ENCODE measurements around the gene ZNF775. TPM values are rescaled to one million over a fixed set of nuclear protein-coding genes. Genes with fewer than 3 reads are reported as not detected.

Gene ZNF775
- total RNA-seq, 1 donor from 2014 or later: 5.5 TPM

DNA sequence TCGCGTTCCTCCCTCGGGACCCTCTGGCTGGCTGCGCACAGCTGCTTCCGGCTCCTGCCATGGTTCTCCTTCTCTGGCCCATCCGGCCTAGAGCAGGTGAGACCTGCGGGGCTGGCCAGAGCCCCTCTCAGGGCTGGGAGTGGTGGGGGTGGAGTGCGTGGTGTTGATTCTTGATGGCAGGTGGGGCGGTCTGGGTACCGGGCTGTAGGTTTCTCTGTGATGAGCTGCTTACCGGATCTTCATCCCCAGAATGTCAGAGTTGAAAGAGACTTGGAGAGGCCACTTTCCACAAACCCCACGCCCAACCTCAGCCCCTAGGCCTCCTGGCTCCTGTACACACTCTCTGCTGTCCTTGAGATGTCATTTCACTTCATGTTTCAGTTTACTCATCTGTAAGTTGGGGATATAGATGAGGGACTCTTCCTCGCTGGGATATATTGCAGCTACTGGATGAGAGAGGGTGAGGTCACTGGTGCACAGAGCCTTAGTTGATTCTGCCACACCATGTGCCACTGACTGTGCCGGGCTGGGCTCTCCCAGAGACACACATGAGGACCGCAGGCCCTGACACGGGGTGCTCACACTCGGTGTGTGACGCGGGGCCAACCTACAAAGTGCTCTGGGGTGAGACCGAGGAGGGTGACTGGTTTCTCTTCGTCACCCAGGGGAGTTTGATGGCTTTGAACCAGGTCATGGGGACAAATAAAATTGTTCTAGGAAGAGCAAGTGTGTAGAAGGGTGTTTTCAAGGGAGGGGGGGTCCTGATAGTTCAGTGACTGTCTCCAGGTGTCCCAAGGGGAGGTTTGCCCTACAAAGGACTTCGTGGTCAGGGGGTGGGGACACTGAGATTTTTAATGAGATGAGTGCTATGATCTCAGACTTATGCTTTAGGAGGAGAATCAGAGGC, 29.5 kb downstream of the ZNF775 start:
- Mint-ChIP-seq H3K36me3 (ENCODE audit: low read depth) (peaks cover 21% of the 10 kb centered on the region), H3K27me3 (no peaks in the 10 kb centered on the region), H3K9me3 (no peaks in the 10 kb centered on the region), H3K27ac (peak overlapping the region; percentile 68), H3K4me3 (peak overlapping the region; percentile 19), H3K4me1 (peaks cover 27% of the 10 kb centered on the region)
- DNase-seq: no peak
- intact Hi-C loops (cut with micrococcal nuclease): no loop called here

GRCh38 chr7:150409300-150410030, 30.3 kb downstream of the ZNF775 start:
- H3K36me3 Mint-ChIP-seq (ENCODE audit: low read depth): peaks cover 21% of the 10 kb centered on the region
- no peaks in the 10 kb centered on the region for H3K9me3 Mint-ChIP-seq
- no peak overlapping the region for H3K4me3 Mint-ChIP-seq
- intact Hi-C loops (cut with micrococcal nuclease): no loop called here
- H3K27ac Mint-ChIP-seq: peak overlapping the region; percentile 68
- H3K4me1 Mint-ChIP-seq: peaks cover 21% of the 10 kb centered on the region
- no peak for DNase-seq
- no peaks in the 10 kb centered on the region for H3K27me3 Mint-ChIP-seq

- H3K36me3 Mint-ChIP-seq (ENCODE audit: low read depth): peaks cover 21% of the 10 kb centered on the region
- no peak for DNase-seq
- no peak overlapping the region for H3K4me3 Mint-ChIP-seq
- H3K4me1 Mint-ChIP-seq: peaks cover 19% of the 10 kb centered on the region
- H3K27ac Mint-ChIP-seq: no peak overlapping the region
- intact Hi-C loops (cut with micrococcal nuclease): no loop called here
- H3K9me3 Mint-ChIP-seq: no peaks in the 10 kb centered on the region
- H3K27me3 Mint-ChIP-seq: no peaks in the 10 kb centered on the region
Observed at GRCh38 chr7:150410131-150410530, 31.0 kb downstream of the ZNF775 start.

DNA sequence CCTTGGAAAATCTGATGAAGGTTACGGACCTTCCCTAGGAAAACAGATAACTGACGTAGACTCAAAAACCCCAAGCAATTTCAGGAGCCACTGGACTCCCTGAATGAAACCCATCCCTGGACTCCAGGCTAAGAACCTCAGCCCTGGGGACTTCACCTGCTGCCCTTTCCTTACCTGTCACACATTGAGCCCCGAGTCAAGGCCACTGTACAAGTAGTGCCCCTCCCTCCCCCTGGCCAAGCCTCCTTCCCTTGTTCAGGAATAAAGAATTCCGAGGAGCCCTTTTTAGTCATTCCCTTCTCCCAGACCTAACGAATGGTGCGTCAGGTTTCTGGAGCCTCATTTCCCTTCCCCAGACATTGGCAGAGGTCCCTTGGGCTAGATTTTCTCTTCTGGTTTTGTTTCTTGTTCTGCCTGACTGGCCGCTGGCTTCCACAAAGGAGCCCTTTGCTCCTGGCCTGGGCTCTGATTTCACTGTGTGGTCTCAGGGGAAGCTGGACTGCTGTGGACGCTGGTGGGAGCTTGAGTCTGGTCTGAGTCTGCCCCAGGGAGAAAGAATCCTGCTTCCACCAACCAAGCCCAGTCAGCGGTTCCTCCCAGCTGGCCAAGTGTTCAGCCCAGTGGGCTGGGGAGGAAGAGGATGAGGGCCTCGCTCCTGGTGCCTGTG, 31.7 kb downstream of the ZNF775 start:
- Mint-ChIP-seq H3K27me3 (no peaks in the 10 kb centered on the region), H3K4me1 (peaks cover 16% of the 10 kb centered on the region), H3K9me3 (no peaks in the 10 kb centered on the region), H3K4me3 (no peak overlapping the region), H3K27ac (peak overlapping the region; percentile 50), H3K36me3 (ENCODE audit: low read depth) (peaks cover 21% of the 10 kb centered on the region)
- no peak for DNase-seq
- intact Hi-C loops (cut with micrococcal nuclease): no loop called here

DNA sequence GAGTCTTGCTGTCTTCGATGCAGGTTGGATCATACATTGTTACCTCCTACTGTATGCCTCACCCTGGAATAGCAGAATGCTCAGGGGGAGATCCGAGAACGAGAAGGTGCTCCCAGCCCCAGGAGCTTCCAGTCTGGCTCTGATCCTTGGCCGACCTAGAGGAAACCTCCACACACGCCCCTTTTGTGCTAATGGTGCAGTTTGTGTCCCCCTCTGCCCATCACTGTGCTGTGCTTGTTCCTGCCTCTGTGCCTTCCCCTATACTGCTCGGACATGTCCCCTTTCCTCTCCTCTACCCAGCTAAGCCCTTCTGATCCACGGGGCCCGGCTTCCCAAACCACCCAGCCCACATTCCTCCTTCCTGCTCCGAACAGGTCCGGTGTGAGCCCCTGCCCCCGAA, 32.5 kb downstream of the ZNF775 start:
- intact Hi-C loops (cut with micrococcal nuclease): no loop called here

DNA sequence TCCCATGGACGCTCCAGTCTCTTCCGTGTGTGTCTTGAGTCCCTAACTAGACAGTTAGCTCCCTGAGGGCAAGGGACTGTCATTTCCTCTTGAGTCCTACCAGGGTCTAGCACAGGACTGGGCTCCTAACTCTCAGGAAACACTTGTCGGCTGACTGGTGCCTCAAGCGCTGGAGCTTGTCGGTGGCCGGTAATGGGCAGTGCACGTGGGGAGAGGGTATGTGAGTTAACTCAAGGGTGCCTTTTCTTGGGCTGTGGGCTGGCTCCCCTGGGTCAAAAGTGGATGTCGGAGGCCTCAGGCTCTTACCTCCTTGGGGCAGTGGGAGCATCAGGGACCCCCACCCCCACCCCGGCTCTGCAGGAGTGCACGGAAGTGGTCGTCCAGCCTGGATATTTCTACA, 32.9 kb downstream of the ZNF775 start:
- peaks cover 20% of the 10 kb centered on the region for H3K36me3 Mint-ChIP-seq (ENCODE audit: low read depth)
- no peak for DNase-seq
- intact Hi-C loops (cut with micrococcal nuclease): no loop called here
- no peaks in the 10 kb centered on the region for H3K9me3 Mint-ChIP-seq
- peaks cover 7% of the 10 kb centered on the region for H3K4me1 Mint-ChIP-seq
- H3K4me3 Mint-ChIP-seq: no peak overlapping the region
- H3K27ac Mint-ChIP-seq: no peak overlapping the region
- H3K27me3 Mint-ChIP-seq: no peaks in the 10 kb centered on the region

More for the DNA sequence above, 32.5 kb downstream of the ZNF775 start:
- Mint-ChIP-seq H3K27me3 (no peaks in the 10 kb centered on the region), H3K4me1 (peaks cover 9% of the 10 kb centered on the region), H3K9me3 (no peaks in the 10 kb centered on the region), H3K27ac (no peak overlapping the region), H3K36me3 (ENCODE audit: low read depth) (peaks cover 21% of the 10 kb centered on the region), H3K4me3 (no peak overlapping the region)
- DNase-seq: no peak

DNA sequence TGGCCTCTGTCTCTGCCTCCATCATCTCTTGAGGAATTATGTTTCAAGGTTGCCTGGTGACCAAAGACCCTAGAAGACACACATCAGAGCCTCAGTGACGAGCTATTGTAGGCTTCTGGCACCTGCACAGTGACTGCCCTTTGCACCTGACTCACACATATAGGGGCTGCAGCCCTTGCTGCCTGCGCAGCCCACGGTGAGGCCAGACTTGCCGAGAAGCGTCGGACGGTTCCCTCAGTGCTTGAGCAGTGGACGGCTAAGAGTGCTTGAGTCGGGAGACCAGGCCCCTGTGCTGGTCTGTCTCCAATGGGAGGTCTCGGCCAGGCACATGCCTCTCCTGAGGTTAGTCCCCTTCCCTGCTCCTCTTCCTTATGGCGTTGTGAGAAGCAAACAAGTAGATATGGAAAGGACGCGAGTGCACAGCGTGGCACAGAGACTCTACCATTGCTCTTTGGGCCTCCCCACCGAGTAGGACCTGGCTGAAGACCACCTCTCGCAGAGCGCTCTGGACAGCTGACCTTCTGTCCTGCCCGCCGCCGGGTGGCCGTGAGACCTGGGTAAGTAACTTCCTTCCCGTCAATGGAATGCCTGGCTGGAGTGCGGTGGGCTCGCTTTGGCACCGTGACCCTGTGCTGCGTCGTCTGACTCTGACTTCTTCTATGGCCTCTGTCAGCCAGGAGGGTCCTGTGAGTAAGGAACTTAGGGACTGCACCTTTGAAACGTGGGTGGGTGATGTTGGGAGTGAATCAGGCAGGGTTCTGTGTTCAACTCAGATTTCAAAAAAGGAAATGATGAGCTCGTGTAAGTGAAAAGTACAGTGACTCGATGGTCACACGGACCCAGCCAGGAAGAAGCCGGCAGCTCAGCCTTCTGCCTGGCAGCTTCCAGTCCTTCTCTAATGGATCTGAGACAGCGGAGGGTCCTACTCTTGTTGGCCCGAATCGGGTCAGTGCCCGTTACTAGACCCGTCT, 33.7 kb downstream of the ZNF775 start:
- no peaks in the 10 kb centered on the region for H3K27me3 Mint-ChIP-seq
- H3K4me1 Mint-ChIP-seq: peaks cover 4% of the 10 kb centered on the region
- no peak overlapping the region for H3K27ac Mint-ChIP-seq
- intact Hi-C loops (cut with micrococcal nuclease): no loop called here
- H3K4me3 Mint-ChIP-seq: no peak overlapping the region
- peaks cover 18% of the 10 kb centered on the region for H3K36me3 Mint-ChIP-seq (ENCODE audit: low read depth)
- DNase-seq: no peak
- H3K9me3 Mint-ChIP-seq: no peaks in the 10 kb centered on the region

DNA sequence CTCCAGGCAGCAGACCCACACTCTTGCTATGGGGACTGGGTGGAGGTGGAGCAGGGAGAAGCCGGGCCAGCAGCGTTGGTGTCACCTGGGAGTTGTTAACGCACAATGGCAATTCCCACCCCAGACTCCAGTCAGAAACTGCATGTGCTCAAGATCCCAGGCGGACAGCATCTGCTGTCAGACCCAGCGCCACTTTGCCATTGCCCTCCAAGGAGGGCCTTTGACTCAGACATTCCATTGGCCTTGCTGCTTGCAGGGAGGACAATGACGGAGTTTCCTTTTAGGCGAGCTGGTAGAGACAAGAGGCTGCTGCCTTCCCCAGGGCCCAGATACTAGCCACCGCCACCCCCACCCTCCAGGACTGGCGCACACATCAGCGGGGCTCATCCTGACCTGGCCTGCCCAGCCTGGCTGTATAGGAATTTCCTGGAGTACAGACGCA, 34.5 kb downstream of the ZNF775 start:
- Mint-ChIP-seq H3K27me3 (no peaks in the 10 kb centered on the region), H3K36me3 (ENCODE audit: low read depth) (peaks cover 16% of the 10 kb centered on the region), H3K4me1 (peaks cover 2% of the 10 kb centered on the region), H3K9me3 (no peaks in the 10 kb centered on the region), H3K27ac (no peak overlapping the region), H3K4me3 (no peak overlapping the region)
- intact Hi-C loops (cut with micrococcal nuclease): no loop called here
- DNase-seq: no peak

DNA sequence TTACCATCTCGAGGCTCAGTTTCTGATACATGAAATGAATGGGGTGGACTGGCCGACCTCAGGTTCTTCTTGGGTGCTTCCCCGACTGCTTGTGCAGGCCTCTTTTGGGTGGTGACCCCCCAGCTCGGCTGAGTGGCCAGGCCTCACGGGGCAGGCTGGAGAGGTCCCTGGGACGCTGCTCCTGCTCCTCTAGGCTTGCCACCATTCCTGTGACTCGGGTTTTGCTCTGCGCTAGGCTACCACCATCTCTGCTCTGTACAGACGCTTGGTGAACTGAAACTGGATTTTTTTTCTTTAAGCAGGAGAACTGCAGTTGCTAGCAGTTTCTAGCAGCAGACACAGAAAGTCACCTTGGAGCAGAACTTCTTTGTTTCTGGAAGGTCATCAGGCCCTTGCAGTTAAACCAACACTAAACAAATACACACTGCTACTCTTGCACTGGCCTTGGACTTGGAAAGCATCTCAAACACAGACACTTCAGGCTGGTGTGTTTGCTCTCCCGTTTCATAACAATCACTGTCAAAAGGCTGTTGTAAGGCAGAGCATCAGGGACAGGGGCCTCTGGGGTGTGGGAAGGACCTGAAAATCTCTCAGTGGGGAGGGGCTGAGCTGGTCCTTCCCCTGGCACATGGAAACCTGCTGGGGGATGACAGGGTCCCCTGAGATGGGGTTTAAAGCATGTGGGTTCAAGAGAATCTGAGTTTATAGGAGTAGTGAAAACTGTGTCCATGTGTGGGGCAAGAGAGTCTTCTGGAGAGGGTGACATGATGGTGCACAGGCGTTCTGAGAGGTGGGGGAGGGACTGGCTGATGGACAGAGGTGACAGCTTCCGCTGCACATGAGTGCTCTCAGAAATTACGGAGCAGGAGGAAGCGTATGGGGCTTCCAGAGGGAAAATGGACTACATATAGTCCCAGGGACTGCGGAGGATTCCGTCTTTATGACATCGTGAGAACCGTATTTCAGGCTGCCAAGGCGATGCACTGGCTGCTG, 36.3 kb downstream of the ZNF775 start:
- no peaks in the 10 kb centered on the region for H3K4me1 Mint-ChIP-seq
- intact Hi-C loops (cut with micrococcal nuclease): no loop called here
- DNase-seq: no peak
- H3K4me3 Mint-ChIP-seq: no peak overlapping the region
- no peaks in the 10 kb centered on the region for H3K9me3 Mint-ChIP-seq
- no peak overlapping the region for H3K27ac Mint-ChIP-seq
- peaks cover 11% of the 10 kb centered on the region for H3K36me3 Mint-ChIP-seq (ENCODE audit: low read depth)
- no peaks in the 10 kb centered on the region for H3K27me3 Mint-ChIP-seq

DNA sequence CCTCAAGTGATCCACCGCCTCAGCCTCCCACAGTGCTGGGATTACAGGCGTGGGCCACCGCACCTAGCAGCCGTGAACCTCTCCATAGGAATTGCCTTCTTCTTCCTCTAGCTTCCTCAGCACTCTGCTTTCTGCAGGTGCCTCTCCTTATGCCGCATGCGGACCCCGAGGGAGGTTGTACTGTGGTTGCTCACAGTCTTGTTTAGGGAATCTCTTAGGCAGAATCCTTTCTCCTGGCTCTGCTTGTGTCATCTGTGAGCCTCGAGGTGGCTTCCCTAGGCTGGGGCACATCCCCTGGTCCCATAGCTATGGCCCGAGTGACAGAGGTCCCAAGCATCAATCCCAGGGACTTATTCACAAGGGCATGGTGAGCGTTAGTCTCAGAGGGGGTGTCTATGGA, 38.1 kb downstream of the ZNF775 start:
- DNase-seq: no peak
- Mint-ChIP-seq H3K27ac (no peak overlapping the region), H3K27me3 (no peaks in the 10 kb centered on the region), H3K4me3 (no peak overlapping the region), H3K4me1 (peaks cover 5% of the 10 kb centered on the region), H3K36me3 (ENCODE audit: low read depth) (no peaks in the 10 kb centered on the region), H3K9me3 (no peaks in the 10 kb centered on the region)
- intact Hi-C loops (cut with micrococcal nuclease): no loop called here

DNA sequence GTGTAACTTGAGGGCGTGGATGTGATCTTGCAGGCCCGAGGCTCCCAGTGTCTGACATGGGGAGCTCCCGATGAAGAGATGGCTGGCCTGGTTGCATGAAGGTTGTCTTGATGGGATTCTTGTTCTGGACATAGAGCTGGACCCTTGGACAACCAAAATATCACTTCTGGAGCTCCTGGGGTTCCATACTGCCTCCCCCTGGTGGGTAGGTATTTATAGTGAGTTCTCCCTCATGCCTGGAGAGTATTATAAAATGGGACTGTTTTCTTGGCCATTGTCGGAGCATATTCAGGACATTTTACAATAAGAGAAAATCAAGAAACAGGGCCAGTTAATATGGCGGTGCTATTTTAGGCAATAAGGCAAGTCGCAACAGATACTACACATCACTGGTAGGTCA, 38.7 kb downstream of the ZNF775 start:
- H3K4me3 Mint-ChIP-seq: no peak overlapping the region
- H3K36me3 Mint-ChIP-seq (ENCODE audit: low read depth): no peaks in the 10 kb centered on the region
- peaks cover 2% of the 10 kb centered on the region for H3K27me3 Mint-ChIP-seq
- no peak for DNase-seq
- H3K9me3 Mint-ChIP-seq: no peaks in the 10 kb centered on the region
- no peak overlapping the region for H3K27ac Mint-ChIP-seq
- intact Hi-C loops (cut with micrococcal nuclease): no loop called here
- H3K4me1 Mint-ChIP-seq: peaks cover 5% of the 10 kb centered on the region

GRCh38 chr7:150420242-150420641, 41.1 kb downstream of the ZNF775 start:
- peaks cover 5% of the 10 kb centered on the region for H3K4me1 Mint-ChIP-seq
- no peak overlapping the region for H3K27ac Mint-ChIP-seq
- H3K27me3 Mint-ChIP-seq: peaks cover 2% of the 10 kb centered on the region
- no peaks in the 10 kb centered on the region for H3K9me3 Mint-ChIP-seq
- H3K4me3 Mint-ChIP-seq: no peak overlapping the region
- intact Hi-C loops (cut with micrococcal nuclease): loop anchor here (2.0 to 5.0 kb wide), 2 partner anchors 43 to 133 kb away; partner anchors contain the start of gene ZNF775
- H3K36me3 Mint-ChIP-seq (ENCODE audit: low read depth): no peaks in the 10 kb centered on the region
- no peak for DNase-seq
